Neural progenitor cell (in vitro differentiated cells): ENCODE results near the gene FGF22. TPM values are rescaled to one million over a fixed set of nuclear protein-coding genes. Genes with fewer than 3 reads are reported as not detected.

ENCODE experiments used
- DNase-seq: peaks from one replicate; pipeline ENCODE4 v3.0.0-alpha.2; 2016; ENCODE audit warnings: low spot score
- H2AFZ ChIP-seq: fragments of 200-600 bp; sonication (generic); replicated peaks from 2 replicates; pipeline ENCODE4 v1.6.1; 2016; ENCODE audit warnings: antibody characterized with exemption
- H3F3A ChIP-seq: fragments of 200-600 bp; sonication (generic); 2 replicates; pipeline ENCODE4 v1.6.1; 2016; ENCODE audit warnings: antibody characterized with exemption, low read depth
- H3K27ac ChIP-seq: fragments of 200-600 bp; sonication (generic); 2 replicates; pipeline ENCODE4 v1.5.1; 2016; ENCODE audit warnings: mild to moderate bottlenecking
- H3K27me3 ChIP-seq: fragments of 200-600 bp; sonication (generic); 2 replicates; pipeline ENCODE4 v1.6.1; 2016; ENCODE audit warnings: mild to moderate bottlenecking, moderate library complexity
- H3K36me3 ChIP-seq: fragments of 200-600 bp; sonication (generic); 2 replicates; pipeline ENCODE4 v1.5.1; 2016
- H3K4me1 ChIP-seq: fragments of 200-600 bp; sonication (generic); 2 replicates; pipeline ENCODE4 v1.6.1; 2016; ENCODE audit warnings: mixed run types
- H3K4me2 ChIP-seq: fragments of 200-600 bp; sonication (generic); 2 replicates; pipeline ENCODE4 v1.6.1; 2016
- H3K4me3 ChIP-seq: fragments of 200-600 bp; sonication (generic); 2 replicates; pipeline ENCODE4 v1.5.1; 2016
- H3K79me2 ChIP-seq: fragments of 200-600 bp; sonication (generic); 2 replicates; pipeline ENCODE4 v1.6.1; 2016; ENCODE audit warnings: low read depth
- H3K9ac ChIP-seq: fragments of 200-600 bp; sonication (generic); 2 replicates; pipeline ENCODE4 v1.6.1; 2016
- H3K9me3 ChIP-seq: fragments of 200-600 bp; sonication (generic); 2 replicates; pipeline ENCODE4 v1.5.1; 2016; ENCODE audit warnings: low read depth
- H4K20me1 ChIP-seq: fragments of 200-600 bp; sonication (generic); 2 replicates; pipeline ENCODE4 v1.6.1; 2016; ENCODE audit warnings: low read depth
- H3K27ac Mint-ChIP-seq: 3 replicates; pipeline ENCODE4 v1.8.0; 2021; ENCODE audit warnings: mixed read lengths
- H3K27me3 Mint-ChIP-seq: 2 replicates; pipeline ENCODE4 v1.8.0; 2022; ENCODE audit warnings: low read depth, mild to moderate bottlenecking, inconsistent platforms, moderate library complexity, mixed read lengths; ENCODE audit not compliant: insufficient read depth
- H3K36me3 Mint-ChIP-seq: 3 replicates; pipeline ENCODE4 v1.8.0; 2021; ENCODE audit warnings: mixed read lengths
- H3K4me1 Mint-ChIP-seq: 3 replicates; pipeline ENCODE4 v1.8.0; 2021; ENCODE audit warnings: mixed read lengths
- H3K4me3 Mint-ChIP-seq: 3 replicates; pipeline ENCODE4 v1.8.0; 2021; ENCODE audit warnings: mild to moderate bottlenecking, moderate library complexity, mixed read lengths
- H3K9me3 Mint-ChIP-seq: 3 replicates; pipeline ENCODE4 v1.8.0; 2020; ENCODE audit warnings: mixed read lengths
- EZH2 ChIP-seq: fragments of 200-600 bp; sonication (generic); IDR thresholded peaks from 2 replicates; pipeline ENCODE4 v1.6.1; 2017; ENCODE audit warnings: antibody characterized with exemption, mild to moderate bottlenecking, moderate library complexity
- EZH2phosphoT487 ChIP-seq: fragments of 200-600 bp; sonication (generic); IDR thresholded peaks from 2 replicates; pipeline ENCODE4 v1.6.1; 2017; ENCODE audit warnings: antibody characterized with exemption
- total RNA-seq: library from RNA; depleted of rRNA; stranded (reverse); fragments of >200 nt; gene quantifications from 2 replicates; pipeline ENCODE4 v1.2.3, GENCODE V29; 2015; ENCODE audit warnings: low replicate concordance
- TF ChIP-seq, protein P1 (sequence below): fragments of 200-600 bp; sonication (generic); IDR thresholded peaks from 2 replicates; pipeline ENCODE4 v1.5.1; 2017; ENCODE audit warnings: antibody characterized with exemption, mild to moderate bottlenecking

The FGF22 gene
- total RNA-seq, 1 donor from 2014 or later = not detected

DNA sequence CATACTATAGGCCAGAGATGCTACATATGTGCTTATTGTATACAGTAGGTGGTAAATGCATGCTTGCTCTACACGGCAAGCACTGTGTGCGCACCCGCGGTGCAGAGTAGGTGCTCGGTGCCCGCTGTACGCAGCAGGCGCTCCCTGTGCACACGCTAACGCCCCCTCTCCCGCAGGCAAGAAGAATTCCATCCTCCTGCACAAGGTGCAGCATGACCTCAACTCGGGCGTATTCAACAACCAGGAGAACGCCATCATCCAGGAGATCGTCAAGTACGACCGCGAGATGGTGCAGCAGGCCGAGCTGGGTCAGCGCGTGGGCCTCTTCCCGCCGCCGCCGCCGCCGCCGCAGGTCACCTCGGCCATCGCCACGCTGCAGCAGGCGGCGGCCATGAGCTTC, 24.1 kb upstream of the FGF22 start:
- Mint-ChIP-seq H3K27ac (no peak overlapping the region), H3K4me1 (peaks cover 6% of the 10 kb centered on the region), H3K36me3 (peaks cover 17% of the 10 kb centered on the region), H3K4me3 (no peak overlapping the region), H3K9me3 (no peaks in the 10 kb centered on the region), H3K27me3 (peaks cover 7% of the 10 kb centered on the region)
- DNase-seq = no peak
- H3K79me2 ChIP-seq = no peaks in the 10 kb centered on the region
- H3K9ac ChIP-seq = no peak overlapping the region
- H4K20me1 ChIP-seq = no peaks in the 10 kb centered on the region
- H3K4me3 ChIP-seq = no peak overlapping the region
- no peak overlapping the region for H2AFZ ChIP-seq
- H3K36me3 ChIP-seq = no peaks in the 10 kb centered on the region
- H3K27ac ChIP-seq = no peak overlapping the region
- H3K4me2 ChIP-seq = no peak overlapping the region
- H3K27me3 ChIP-seq = no peaks in the 10 kb centered on the region
- TF ChIP-seq, protein P1, sequence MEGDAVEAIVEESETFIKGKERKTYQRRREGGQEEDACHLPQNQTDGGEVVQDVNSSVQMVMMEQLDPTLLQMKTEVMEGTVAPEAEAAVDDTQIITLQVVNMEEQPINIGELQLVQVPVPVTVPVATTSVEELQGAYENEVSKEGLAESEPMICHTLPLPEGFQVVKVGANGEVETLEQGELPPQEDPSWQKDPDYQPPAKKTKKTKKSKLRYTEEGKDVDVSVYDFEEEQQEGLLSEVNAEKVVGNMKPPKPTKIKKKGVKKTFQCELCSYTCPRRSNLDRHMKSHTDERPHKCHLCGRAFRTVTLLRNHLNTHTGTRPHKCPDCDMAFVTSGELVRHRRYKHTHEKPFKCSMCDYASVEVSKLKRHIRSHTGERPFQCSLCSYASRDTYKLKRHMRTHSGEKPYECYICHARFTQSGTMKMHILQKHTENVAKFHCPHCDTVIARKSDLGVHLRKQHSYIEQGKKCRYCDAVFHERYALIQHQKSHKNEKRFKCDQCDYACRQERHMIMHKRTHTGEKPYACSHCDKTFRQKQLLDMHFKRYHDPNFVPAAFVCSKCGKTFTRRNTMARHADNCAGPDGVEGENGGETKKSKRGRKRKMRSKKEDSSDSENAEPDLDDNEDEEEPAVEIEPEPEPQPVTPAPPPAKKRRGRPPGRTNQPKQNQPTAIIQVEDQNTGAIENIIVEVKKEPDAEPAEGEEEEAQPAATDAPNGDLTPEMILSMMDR = no peak
- TF ChIP-seq EZH2 (no peak), EZH2phosphoT487 (no peak)
- no peaks in the 10 kb centered on the region for H3K4me1 ChIP-seq
- H3F3A ChIP-seq = no peaks in the 10 kb centered on the region
- no peaks in the 10 kb centered on the region for H3K9me3 ChIP-seq

DNA sequence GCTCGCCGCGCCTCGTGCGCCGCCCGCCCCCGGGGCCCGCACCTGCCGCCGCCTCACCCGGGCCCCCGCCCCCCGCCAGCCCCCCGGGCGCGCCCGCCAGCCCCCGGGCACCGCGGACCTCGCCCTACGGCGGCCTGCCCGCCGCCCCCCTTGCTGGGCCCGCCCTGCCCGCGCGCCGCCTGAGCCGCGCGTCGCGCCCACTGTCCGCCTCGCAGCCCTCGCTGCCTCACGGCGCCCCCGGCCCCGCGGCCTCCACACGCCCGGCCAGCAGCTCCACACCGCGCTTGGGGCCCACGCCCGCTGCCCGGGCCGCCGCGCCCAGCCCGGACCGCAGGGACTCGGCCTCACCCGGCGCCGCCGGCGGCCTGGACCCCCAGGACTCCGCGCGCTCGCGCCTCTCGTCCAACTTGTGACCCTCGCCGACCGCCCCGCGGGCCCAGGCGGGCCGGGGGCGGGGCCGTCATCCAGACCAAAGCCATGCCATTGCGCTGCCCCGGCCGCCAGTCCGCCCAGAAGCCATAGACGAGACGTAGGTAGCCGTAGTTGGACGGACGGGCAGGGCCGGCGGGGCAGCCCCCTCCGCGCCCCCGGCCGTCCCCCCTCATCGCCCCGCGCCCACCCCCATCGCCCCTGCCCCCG, 23.5 kb upstream of the FGF22 start:
- Histone ChIP-seq H3K4me3 (no peak overlapping the region), H2AFZ (no peak overlapping the region), H3K9me3 (no peaks in the 10 kb centered on the region), H4K20me1 (no peaks in the 10 kb centered on the region), H3K27me3 (no peaks in the 10 kb centered on the region), H3K4me1 (no peaks in the 10 kb centered on the region), H3K9ac (no peak overlapping the region), H3K4me2 (no peak overlapping the region), H3F3A (no peaks in the 10 kb centered on the region), H3K79me2 (no peaks in the 10 kb centered on the region), H3K36me3 (no peaks in the 10 kb centered on the region), H3K27ac (no peak overlapping the region)
- Mint-ChIP-seq H3K27ac (no peak overlapping the region), H3K4me1 (peaks cover 2% of the 10 kb centered on the region), H3K4me3 (no peak overlapping the region), H3K36me3 (peaks cover 17% of the 10 kb centered on the region), H3K9me3 (no peaks in the 10 kb centered on the region), H3K27me3 (peaks cover 3% of the 10 kb centered on the region)
- DNase-seq = no peak
- TF ChIP-seq, protein P1 = no peak
- TF ChIP-seq EZH2phosphoT487 (no peak), EZH2 (no peak)

DNA sequence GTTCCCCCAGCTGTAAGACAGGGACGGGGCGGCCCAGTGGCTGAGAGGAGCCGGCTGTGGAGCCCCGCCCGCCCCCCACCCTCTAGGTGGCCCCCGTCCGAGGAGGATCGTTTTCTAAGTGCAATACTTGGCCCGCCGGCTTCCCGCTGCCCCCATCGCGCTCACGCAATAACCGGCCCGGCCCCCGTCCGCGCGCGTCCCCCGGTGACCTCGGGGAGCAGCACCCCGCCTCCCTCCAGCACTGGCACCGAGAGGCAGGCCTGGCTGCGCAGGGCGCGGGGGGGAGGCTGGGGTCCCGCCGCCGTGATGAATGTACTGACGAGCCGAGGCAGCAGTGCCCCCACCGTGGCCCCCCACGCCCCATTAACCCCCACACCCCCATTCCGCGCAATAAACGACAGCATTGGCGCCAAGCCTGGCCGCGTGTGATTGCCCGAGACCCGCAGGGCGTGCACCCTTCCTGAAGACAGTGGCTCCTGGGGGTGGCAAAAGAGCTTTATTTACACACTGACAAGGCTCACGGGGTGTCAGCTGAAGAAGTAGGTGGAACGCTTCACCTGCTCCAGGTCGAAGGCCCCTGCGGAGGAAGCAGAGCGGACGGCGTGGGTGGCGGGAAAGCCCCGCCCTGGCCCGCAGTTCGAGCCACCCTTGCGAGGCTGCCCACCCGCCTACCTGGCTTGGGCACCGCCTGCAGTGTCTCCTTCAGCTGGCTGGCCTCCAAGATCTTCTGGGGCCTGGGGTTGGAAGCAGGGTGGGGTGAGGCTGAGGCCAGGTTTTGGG, 22.7 kb upstream of the FGF22 start:
- no peaks in the 10 kb centered on the region for H3K9me3 Mint-ChIP-seq
- no peaks in the 10 kb centered on the region for H3K4me1 Mint-ChIP-seq
- Histone ChIP-seq H3K4me1 (no peaks in the 10 kb centered on the region), H3K27me3 (no peaks in the 10 kb centered on the region), H3F3A (no peaks in the 10 kb centered on the region), H3K79me2 (no peaks in the 10 kb centered on the region), H3K4me3 (no peak overlapping the region), H2AFZ (no peak overlapping the region), H3K27ac (no peak overlapping the region), H4K20me1 (no peaks in the 10 kb centered on the region), H3K4me2 (no peak overlapping the region), H3K9me3 (no peaks in the 10 kb centered on the region), H3K9ac (no peak overlapping the region), H3K36me3 (no peaks in the 10 kb centered on the region)
- H3K27me3 Mint-ChIP-seq = peaks cover 3% of the 10 kb centered on the region
- DNase-seq = no peak
- H3K36me3 Mint-ChIP-seq = peaks cover 17% of the 10 kb centered on the region
- H3K27ac Mint-ChIP-seq = no peak overlapping the region
- TF ChIP-seq EZH2 (no peak), EZH2phosphoT487 (no peak)
- TF ChIP-seq, protein P1 = no peak
- H3K4me3 Mint-ChIP-seq = no peak overlapping the region
